Measurements from ENCODE around the gene CORIN. TPM values are rescaled to one million over a fixed set of nuclear protein-coding genes. Genes with fewer than 3 reads are reported as not detected.

The CORIN gene
- total RNA-seq, 1 donor from 2014 or later: 2.6 TPM

DNA sequence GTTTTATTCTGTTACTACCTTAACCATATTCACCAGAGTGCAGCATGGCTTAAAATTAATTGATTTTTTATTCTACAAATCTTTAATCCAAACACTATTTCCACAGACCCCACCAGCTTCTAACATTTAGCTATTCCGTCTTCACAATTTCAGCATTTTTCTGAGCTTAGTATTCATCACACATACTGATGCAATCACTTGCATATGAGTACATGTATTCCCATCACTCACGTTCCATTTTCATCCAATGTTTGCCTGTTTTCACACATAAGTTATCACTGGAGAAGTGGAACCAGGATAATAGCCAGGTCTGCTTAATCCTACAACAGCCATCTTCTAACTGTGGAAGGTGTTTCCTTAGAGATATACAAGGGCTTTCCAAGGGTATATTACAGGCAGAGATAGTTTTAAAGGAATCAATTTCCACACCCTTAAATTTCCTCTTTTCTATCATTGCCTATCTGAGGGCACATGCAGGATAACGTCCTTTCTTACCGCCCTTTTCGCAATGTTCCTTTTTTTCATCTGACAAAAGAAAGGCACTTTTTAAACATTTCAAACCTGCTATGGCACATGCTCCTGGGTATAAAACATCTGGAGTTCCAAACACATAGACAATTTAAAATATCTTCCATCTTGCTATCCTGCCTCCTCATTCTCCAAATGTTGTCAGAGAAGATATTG lies 115.8 kb downstream of the CORIN start:
- TF ChIP-seq, protein P1, sequence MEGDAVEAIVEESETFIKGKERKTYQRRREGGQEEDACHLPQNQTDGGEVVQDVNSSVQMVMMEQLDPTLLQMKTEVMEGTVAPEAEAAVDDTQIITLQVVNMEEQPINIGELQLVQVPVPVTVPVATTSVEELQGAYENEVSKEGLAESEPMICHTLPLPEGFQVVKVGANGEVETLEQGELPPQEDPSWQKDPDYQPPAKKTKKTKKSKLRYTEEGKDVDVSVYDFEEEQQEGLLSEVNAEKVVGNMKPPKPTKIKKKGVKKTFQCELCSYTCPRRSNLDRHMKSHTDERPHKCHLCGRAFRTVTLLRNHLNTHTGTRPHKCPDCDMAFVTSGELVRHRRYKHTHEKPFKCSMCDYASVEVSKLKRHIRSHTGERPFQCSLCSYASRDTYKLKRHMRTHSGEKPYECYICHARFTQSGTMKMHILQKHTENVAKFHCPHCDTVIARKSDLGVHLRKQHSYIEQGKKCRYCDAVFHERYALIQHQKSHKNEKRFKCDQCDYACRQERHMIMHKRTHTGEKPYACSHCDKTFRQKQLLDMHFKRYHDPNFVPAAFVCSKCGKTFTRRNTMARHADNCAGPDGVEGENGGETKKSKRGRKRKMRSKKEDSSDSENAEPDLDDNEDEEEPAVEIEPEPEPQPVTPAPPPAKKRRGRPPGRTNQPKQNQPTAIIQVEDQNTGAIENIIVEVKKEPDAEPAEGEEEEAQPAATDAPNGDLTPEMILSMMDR (IDR thresholded peaks at IDR 0.05): no peak
- no peak overlapping the region for H3K4me3 Mint-ChIP-seq (ENCODE audit: unreplicated experiment)
- peaks cover 59% of the 10 kb centered on the region for H3K27me3 Mint-ChIP-seq (ENCODE audit: unreplicated experiment)
- no peaks in the 10 kb centered on the region for H3K36me3 Mint-ChIP-seq (ENCODE audit: unreplicated experiment)
- DNase-seq (ENCODE audit: extremely low spot score, unreplicated experiment): no peak
- peaks cover 10% of the 10 kb centered on the region for H3K4me1 Mint-ChIP-seq (ENCODE audit: unreplicated experiment)
- H3K9me3 Mint-ChIP-seq (ENCODE audit: unreplicated experiment): no peaks in the 10 kb centered on the region
- H3K27ac Mint-ChIP-seq (ENCODE audit: unreplicated experiment): no peak overlapping the region

DNA sequence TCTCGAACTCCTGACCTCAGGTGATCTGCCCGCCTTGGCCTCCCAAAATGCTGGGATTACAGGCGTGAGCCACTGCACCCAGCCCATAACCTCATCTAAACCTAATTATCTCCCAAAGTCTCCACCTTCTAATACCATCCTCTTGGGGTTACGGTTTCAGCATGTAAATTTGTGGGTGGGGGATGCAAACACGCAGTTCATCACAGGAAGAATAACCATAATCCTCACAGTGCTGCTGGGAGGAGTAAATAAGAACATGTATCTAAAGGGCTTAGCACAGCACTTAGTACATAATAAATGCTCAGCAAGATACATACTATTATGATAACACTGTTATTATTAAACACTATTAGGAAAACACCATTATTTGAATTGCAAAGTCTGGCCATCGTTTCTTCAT lies 116.4 kb downstream of the CORIN start:
- no peaks in the 10 kb centered on the region for H3K9me3 Mint-ChIP-seq (ENCODE audit: unreplicated experiment)
- H3K4me1 Mint-ChIP-seq (ENCODE audit: unreplicated experiment): peaks cover 10% of the 10 kb centered on the region
- H3K4me3 Mint-ChIP-seq (ENCODE audit: unreplicated experiment): no peak overlapping the region
- H3K27me3 Mint-ChIP-seq (ENCODE audit: unreplicated experiment): peaks cover 59% of the 10 kb centered on the region
- H3K36me3 Mint-ChIP-seq (ENCODE audit: unreplicated experiment): no peaks in the 10 kb centered on the region
- no peak overlapping the region for H3K27ac Mint-ChIP-seq (ENCODE audit: unreplicated experiment)
- TF ChIP-seq, protein P1 (IDR thresholded peaks at IDR 0.05): no peak
- no peak for DNase-seq (ENCODE audit: extremely low spot score, unreplicated experiment)

DNA sequence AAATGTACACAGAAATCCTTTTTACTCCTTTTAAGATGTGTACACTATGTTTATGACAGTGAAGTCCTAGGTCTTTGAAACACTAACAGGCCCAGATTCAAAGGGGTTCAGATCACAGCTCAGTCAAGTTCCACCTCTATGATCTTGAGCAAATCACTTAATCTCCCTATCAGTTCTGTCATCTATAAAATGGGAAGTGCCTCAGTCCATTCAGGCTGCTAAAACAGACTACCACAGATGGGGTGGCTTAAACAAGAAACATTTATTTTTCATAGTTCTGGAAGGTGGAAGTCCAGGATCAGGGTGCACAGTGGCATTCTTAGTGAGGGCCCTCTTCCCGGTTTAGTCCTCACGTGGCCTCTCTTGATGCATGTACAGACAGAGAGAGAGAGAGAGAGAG lies 117.1 kb downstream of the CORIN start:
- Mint-ChIP-seq H3K27me3 (ENCODE audit: unreplicated experiment) (peaks cover 57% of the 10 kb centered on the region), H3K9me3 (ENCODE audit: unreplicated experiment) (no peaks in the 10 kb centered on the region), H3K36me3 (ENCODE audit: unreplicated experiment) (no peaks in the 10 kb centered on the region), H3K4me1 (ENCODE audit: unreplicated experiment) (peaks cover 10% of the 10 kb centered on the region), H3K27ac (ENCODE audit: unreplicated experiment) (no peak overlapping the region), H3K4me3 (ENCODE audit: unreplicated experiment) (no peak overlapping the region)
- no peak for DNase-seq (ENCODE audit: extremely low spot score, unreplicated experiment)
- TF ChIP-seq, protein P1 (IDR thresholded peaks at IDR 0.05): no peak

DNA sequence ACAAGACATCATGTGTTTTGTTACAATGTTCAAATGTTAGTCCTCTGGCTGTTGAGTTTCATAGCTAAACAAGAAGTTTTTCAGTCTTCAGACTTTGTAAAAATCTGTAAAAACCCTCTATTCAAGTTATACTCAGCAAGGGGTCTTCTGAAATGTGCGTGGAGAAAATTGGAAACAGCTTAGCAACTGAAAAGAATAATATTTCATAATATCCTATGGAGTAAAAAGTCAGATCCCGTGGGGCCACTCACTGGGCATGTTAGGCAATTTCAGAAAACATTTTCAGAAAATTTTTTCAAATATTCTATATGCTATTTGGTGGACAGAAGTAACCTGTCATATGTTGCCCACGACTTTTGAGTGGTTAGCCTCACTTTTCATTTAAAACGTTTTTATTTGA lies 118.3 kb downstream of the CORIN start:
- DNase-seq (ENCODE audit: extremely low spot score, unreplicated experiment): no peak
- Mint-ChIP-seq H3K27me3 (ENCODE audit: unreplicated experiment) (peaks cover 54% of the 10 kb centered on the region), H3K36me3 (ENCODE audit: unreplicated experiment) (no peaks in the 10 kb centered on the region), H3K27ac (ENCODE audit: unreplicated experiment) (no peak overlapping the region), H3K9me3 (ENCODE audit: unreplicated experiment) (no peaks in the 10 kb centered on the region), H3K4me1 (ENCODE audit: unreplicated experiment) (peaks cover 10% of the 10 kb centered on the region), H3K4me3 (ENCODE audit: unreplicated experiment) (no peak overlapping the region)
- TF ChIP-seq, protein P1 (IDR thresholded peaks at IDR 0.05): no peak

DNA sequence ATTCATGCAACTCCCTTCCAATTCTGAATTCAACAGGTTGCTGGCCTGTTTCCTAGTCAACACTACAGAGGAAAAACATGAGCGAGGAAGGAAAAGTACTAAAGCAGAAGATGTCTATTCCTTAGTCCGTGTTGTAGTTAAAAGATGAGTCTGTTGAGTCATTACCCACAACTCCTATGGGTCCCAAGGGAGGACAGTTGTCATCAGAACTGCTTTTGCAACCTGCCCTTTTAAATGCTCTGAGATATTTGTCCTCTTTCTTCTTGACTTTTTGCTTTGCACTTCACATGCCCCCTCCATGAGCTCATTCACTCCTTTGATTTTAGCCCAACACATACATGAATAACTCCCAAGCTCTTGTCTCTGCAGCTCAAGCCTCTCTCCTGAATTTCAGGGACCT lies 119.2 kb downstream of the CORIN start:
- DNase-seq (ENCODE audit: extremely low spot score, unreplicated experiment): no peak
- TF ChIP-seq, protein P1 (IDR thresholded peaks at IDR 0.05): no peak
- H3K4me1 Mint-ChIP-seq (ENCODE audit: unreplicated experiment): peaks cover 10% of the 10 kb centered on the region
- no peaks in the 10 kb centered on the region for H3K9me3 Mint-ChIP-seq (ENCODE audit: unreplicated experiment)
- H3K4me3 Mint-ChIP-seq (ENCODE audit: unreplicated experiment): no peak overlapping the region
- peaks cover 58% of the 10 kb centered on the region for H3K27me3 Mint-ChIP-seq (ENCODE audit: unreplicated experiment)
- H3K27ac Mint-ChIP-seq (ENCODE audit: unreplicated experiment): no peak overlapping the region
- no peaks in the 10 kb centered on the region for H3K36me3 Mint-ChIP-seq (ENCODE audit: unreplicated experiment)
